Activated B cell treated with CpG ODN at 0.5 μM for 24 hours (primary cell): ENCODE measurements around the gene MX2. TPM values are rescaled to one million over a fixed set of nuclear protein-coding genes. Genes with fewer than 3 reads are reported as not detected.

Experiments used
- ATAC-seq: fragments of 200-7000 bp; cut with Tn5 transposase; one replicate; pipeline ENCODE4 v1.10.0; 2021; ENCODE audit warnings: low read depth, mild to moderate bottlenecking, moderate library complexity
- CTCF ChIA-PET: fragments of 350-600 bp; sonication (Branson Sonifier 250); formaldehyde crosslinking; loops from one replicate; lab custom pipeline; 2021; ENCODE audit warnings: antibody characterized with exemption; lab: Charles Lee
- POLR2A ChIA-PET: fragments of 350-600 bp; sonication (Branson Sonifier 250); formaldehyde crosslinking; loops from one replicate; lab custom pipeline; 2021; ENCODE audit warnings: antibody characterized with exemption; lab: Charles Lee
- DNase-seq: peaks from one replicate; pipeline ENCODE4 v3.0.0; 2022
- H3K27ac Mint-ChIP-seq: one replicate; pipeline ENCODE4 v1.8.0; 2020; ENCODE audit warnings: mixed read lengths
- H3K27me3 Mint-ChIP-seq: one replicate; pipeline ENCODE4 v1.8.0; 2021; ENCODE audit warnings: mixed read lengths
- H3K36me3 Mint-ChIP-seq: one replicate; pipeline ENCODE4 v1.8.0; 2021; ENCODE audit warnings: low read depth, mixed read lengths
- H3K4me1 Mint-ChIP-seq: one replicate; pipeline ENCODE4 v1.8.0; 2021; ENCODE audit warnings: mixed read lengths
- H3K4me3 Mint-ChIP-seq: one replicate; pipeline ENCODE4 v1.8.0; 2020; ENCODE audit warnings: mild to moderate bottlenecking, mixed read lengths
- H3K9me3 Mint-ChIP-seq: one replicate; pipeline ENCODE4 v1.8.0; 2020; ENCODE audit warnings: mixed read lengths
- CTCF ChIP-seq: fragments of 200-600 bp; IDR thresholded peaks from one replicate; pipeline ENCODE4 v1.8.0; 2022; ENCODE audit warnings: antibody characterized with exemption, mild to moderate bottlenecking
- intact Hi-C: fragments of 100-400 bp; cut with micrococcal nuclease; formaldehyde crosslinking; loops from one replicate; pipeline ENCODE4 v1.15.1; 2024
- total RNA-seq: library from RNA; stranded (reverse); gene quantifications from 2 replicates; pipeline ENCODE4 v1.2.3, GENCODE V29; 2022

Gene MX2
- total RNA-seq, 1 donor from 2014 or later, result 34.4 TPM

- no peaks in the 10 kb centered on the region for H3K9me3 Mint-ChIP-seq
- intact Hi-C loops, result no loop called here
- ATAC-seq, result no peak
- no peak overlapping the region for H3K27ac Mint-ChIP-seq
- peaks cover 25% of the 10 kb centered on the region for H3K36me3 Mint-ChIP-seq
- peaks cover 39% of the 10 kb centered on the region for H3K4me1 Mint-ChIP-seq
- no peak overlapping the region for H3K4me3 Mint-ChIP-seq
- no peak for DNase-seq
- ChIA-PET CTCF (interaction anchor here (6.6 kb wide), 1 partner anchor 90 kb away, joined by 45 read pairs; no protein-coding TSS in a partner anchor), POLR2A (no interaction called here)
- no peaks in the 10 kb centered on the region for H3K27me3 Mint-ChIP-seq
- TF ChIP-seq CTCF, result no peak
These were observed 11.4 kb downstream of the MX2 start for GRCh38 chr21:41373253-41373652.

- no peak for TF ChIP-seq CTCF
- intact Hi-C loops, result no loop called here
- Mint-ChIP-seq H3K27me3 (no peaks in the 10 kb centered on the region), H3K4me1 (peaks cover 34% of the 10 kb centered on the region), H3K36me3 (peaks cover 30% of the 10 kb centered on the region), H3K9me3 (no peaks in the 10 kb centered on the region), H3K4me3 (no peak overlapping the region), H3K27ac (no peak overlapping the region)
- no peak for ATAC-seq
- ChIA-PET POLR2A (no interaction called here), CTCF (no interaction called here)
- DNase-seq, result no peak
These were observed 11.9 kb downstream of the MX2 start for GRCh38 chr21:41373763-41374162.

GRCh38 chr21:41374177-41374712, 12.4 kb downstream of the MX2 start:
- H3K4me3 Mint-ChIP-seq, result no peak overlapping the region
- no peaks in the 10 kb centered on the region for H3K9me3 Mint-ChIP-seq
- no peak for TF ChIP-seq CTCF
- no peak overlapping the region for H3K27ac Mint-ChIP-seq
- peaks cover 29% of the 10 kb centered on the region for H3K4me1 Mint-ChIP-seq
- DNase-seq (peak; percentile 6), ATAC-seq (no peak)
- H3K27me3 Mint-ChIP-seq, result no peaks in the 10 kb centered on the region
- ChIA-PET CTCF (no interaction called here), POLR2A (no interaction called here)
- H3K36me3 Mint-ChIP-seq, result peaks cover 34% of the 10 kb centered on the region
- intact Hi-C loops, result no loop called here

- intact Hi-C loops, result no loop called here
- Mint-ChIP-seq H3K36me3 (peaks cover 38% of the 10 kb centered on the region), H3K4me1 (peaks cover 22% of the 10 kb centered on the region), H3K27me3 (no peaks in the 10 kb centered on the region), H3K9me3 (no peaks in the 10 kb centered on the region), H3K27ac (no peak overlapping the region), H3K4me3 (no peak overlapping the region)
- DNase-seq (no peak), ATAC-seq (no peak)
- POLR2A ChIA-PET, result no interaction called here
- TF ChIP-seq CTCF, result no peak
- CTCF ChIA-PET, result no interaction called here
These were observed 13.2 kb downstream of the MX2 start for GRCh38 chr21:41374867-41375533.

GRCh38 chr21:41375875-41376274, 14.0 kb downstream of the MX2 start:
- Mint-ChIP-seq H3K4me3 (no peak overlapping the region), H3K27ac (no peak overlapping the region), H3K27me3 (no peaks in the 10 kb centered on the region), H3K36me3 (peaks cover 47% of the 10 kb centered on the region), H3K9me3 (no peaks in the 10 kb centered on the region), H3K4me1 (peaks cover 13% of the 10 kb centered on the region)
- TF ChIP-seq CTCF, result no peak
- ATAC-seq (no peak), DNase-seq (no peak)
- intact Hi-C loops, result no loop called here
- CTCF ChIA-PET, result no interaction called here
- POLR2A ChIA-PET, result no interaction called here
